Activated CD4-positive, alpha-beta memory T cell treated with anti-CD3 and anti-CD28 coated beads for 36 hours (primary cell): ENCODE measurements around the gene SMYD3. TPM values are rescaled to one million over a fixed set of nuclear protein-coding genes. Genes with fewer than 3 reads are reported as not detected.

Experiments used
- CTCF ChIA-PET: fragments of 350-600 bp; sonication (Branson Sonifier 250); formaldehyde crosslinking; loops from one replicate; lab custom pipeline; 2021; ENCODE audit warnings: antibody characterized with exemption, inconsistent platforms; lab: Charles Lee
- POLR2A ChIA-PET: fragments of 350-600 bp; sonication (Branson Sonifier 250); formaldehyde crosslinking; loops from one replicate; lab custom pipeline; 2021; ENCODE audit warnings: antibody characterized with exemption; lab: Charles Lee
- DNase-seq: peaks from one replicate; pipeline ENCODE4 v3.0.0-alpha.2; 2020
- H3K27ac Mint-ChIP-seq: one replicate; pipeline ENCODE4 v1.8.0; 2021; ENCODE audit warnings: mixed read lengths
- H3K27me3 Mint-ChIP-seq: one replicate; pipeline ENCODE4 v1.8.0; 2021; ENCODE audit warnings: mixed read lengths
- H3K36me3 Mint-ChIP-seq: one replicate; pipeline ENCODE4 v1.8.0; 2021; ENCODE audit warnings: mixed read lengths
- H3K4me1 Mint-ChIP-seq: one replicate; pipeline ENCODE4 v1.8.0; 2021; ENCODE audit warnings: low read depth, mixed read lengths
- H3K4me3 Mint-ChIP-seq: one replicate; pipeline ENCODE4 v1.8.0; 2021; ENCODE audit warnings: mild to moderate bottlenecking, mixed read lengths
- H3K9me3 Mint-ChIP-seq: one replicate; pipeline ENCODE4 v1.8.0; 2021; ENCODE audit warnings: mixed read lengths
- intact Hi-C: fragments of 100-400 bp; cut with micrococcal nuclease; formaldehyde crosslinking; loops from one replicate; pipeline ENCODE4 v1.15.1; 2023
- total RNA-seq, 2 experiments: library from RNA; stranded (reverse); gene quantifications; one replicate each; pipeline ENCODE4 v1.2.3, GENCODE V29; 2021

SMYD3 gene
- total RNA-seq, 2 experiments from 2014 or later, result 16.6 to 20.2 TPM

DNA sequence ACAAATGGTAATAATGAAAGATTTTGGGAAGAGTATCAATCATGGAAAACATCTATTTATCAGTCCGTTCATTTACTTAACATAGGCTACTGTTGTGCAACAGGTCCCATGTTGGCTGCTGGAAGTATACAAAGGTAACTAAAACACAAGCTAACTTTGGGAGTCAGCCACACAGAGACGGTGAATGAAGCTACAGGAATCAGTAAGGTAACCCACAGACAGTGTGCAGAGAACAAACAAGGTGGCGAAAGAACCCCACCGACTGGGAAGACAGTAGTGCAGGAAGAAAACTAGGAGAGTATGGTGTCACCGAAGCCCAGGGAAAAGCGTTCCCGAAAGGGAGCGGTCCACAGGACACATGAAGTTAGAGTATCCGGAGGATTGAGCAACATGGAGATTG lies 342.3 kb downstream of the SMYD3 start:
- no peak for DNase-seq
- intact Hi-C loops, result no loop called here
- Mint-ChIP-seq H3K27me3 (no peaks in the 10 kb centered on the region), H3K4me1 (no peaks in the 10 kb centered on the region), H3K27ac (no peak overlapping the region), H3K36me3 (peaks cover 4% of the 10 kb centered on the region), H3K4me3 (no peak overlapping the region), H3K9me3 (no peaks in the 10 kb centered on the region)
- ChIA-PET POLR2A (no interaction called here), CTCF (no interaction called here)

GRCh38 chr1:246162560-246162959 lies 344.5 kb downstream of the SMYD3 start:
- Mint-ChIP-seq H3K27ac (no peak overlapping the region), H3K4me3 (no peak overlapping the region), H3K36me3 (peaks cover 2% of the 10 kb centered on the region), H3K9me3 (no peaks in the 10 kb centered on the region), H3K27me3 (no peaks in the 10 kb centered on the region), H3K4me1 (peaks cover 3% of the 10 kb centered on the region)
- DNase-seq, result no peak
- ChIA-PET POLR2A (no interaction called here), CTCF (no interaction called here)
- intact Hi-C loops, result no loop called here

- no peaks in the 10 kb centered on the region for H3K9me3 Mint-ChIP-seq
- intact Hi-C loops, result no loop called here
- peaks cover 3% of the 10 kb centered on the region for H3K4me1 Mint-ChIP-seq
- H3K27ac Mint-ChIP-seq, result no peak overlapping the region
- ChIA-PET POLR2A (no interaction called here), CTCF (no interaction called here)
- no peaks in the 10 kb centered on the region for H3K27me3 Mint-ChIP-seq
- DNase-seq, result no peak
- H3K36me3 Mint-ChIP-seq, result no peaks in the 10 kb centered on the region
- no peak overlapping the region for H3K4me3 Mint-ChIP-seq
Observed at GRCh38 chr1:246161626-246162025, 345.5 kb downstream of the SMYD3 start.

DNA sequence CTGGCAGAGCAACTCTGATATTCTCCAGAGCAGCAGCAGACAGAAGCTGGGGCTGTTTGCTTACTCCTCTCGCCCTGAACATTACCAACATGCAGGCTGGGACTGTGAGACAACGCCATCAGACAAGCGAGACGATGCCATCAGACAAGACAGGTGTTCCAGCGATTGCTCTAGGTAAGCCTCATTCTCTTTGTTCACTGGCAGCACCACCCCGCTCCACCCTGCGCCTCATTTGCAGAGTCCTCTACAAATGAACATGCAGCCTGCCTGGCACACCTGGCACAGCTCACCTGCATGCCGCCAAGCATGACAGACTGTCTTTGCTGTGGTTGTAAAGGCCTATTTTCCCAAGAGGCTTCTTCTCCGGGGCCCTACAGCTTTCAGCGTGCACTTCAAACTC lies 346.2 kb downstream of the SMYD3 start:
- Mint-ChIP-seq H3K36me3 (no peaks in the 10 kb centered on the region), H3K27ac (no peak overlapping the region), H3K4me3 (no peak overlapping the region), H3K4me1 (peaks cover 3% of the 10 kb centered on the region), H3K27me3 (no peaks in the 10 kb centered on the region), H3K9me3 (no peaks in the 10 kb centered on the region)
- CTCF ChIA-PET, result no interaction called here
- POLR2A ChIA-PET, result no interaction called here
- intact Hi-C loops, result no loop called here
- DNase-seq, result no peak

DNA sequence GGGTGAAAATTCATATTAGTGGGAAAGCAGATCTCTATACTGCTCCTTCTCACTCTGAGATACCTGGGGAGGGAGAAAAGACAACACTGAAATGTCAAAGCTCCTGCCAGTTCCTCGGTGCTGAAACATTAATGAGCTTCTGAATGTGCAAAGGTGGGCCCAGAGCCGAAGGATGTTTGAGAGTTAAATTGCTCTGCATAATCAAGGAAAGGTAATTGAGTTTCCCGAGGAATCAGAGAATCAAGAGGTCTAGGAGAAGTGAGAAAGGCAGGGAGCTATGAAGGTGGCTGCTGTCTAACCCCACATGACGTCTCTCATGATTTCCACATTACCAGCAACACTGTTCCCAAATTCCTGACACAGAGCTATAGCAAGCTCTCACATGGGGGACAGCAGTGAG lies 346.7 kb downstream of the SMYD3 start:
- CTCF ChIA-PET, result no interaction called here
- Mint-ChIP-seq H3K4me3 (no peak overlapping the region), H3K4me1 (peaks cover 3% of the 10 kb centered on the region), H3K27me3 (no peaks in the 10 kb centered on the region), H3K9me3 (no peaks in the 10 kb centered on the region), H3K27ac (no peak overlapping the region), H3K36me3 (no peaks in the 10 kb centered on the region)
- intact Hi-C loops, result no loop called here
- DNase-seq, result no peak
- POLR2A ChIA-PET, result no interaction called here

- ChIA-PET CTCF (no interaction called here), POLR2A (no interaction called here)
- DNase-seq, result no peak
- Mint-ChIP-seq H3K27ac (no peak overlapping the region), H3K27me3 (no peaks in the 10 kb centered on the region), H3K36me3 (no peaks in the 10 kb centered on the region), H3K4me1 (peaks cover 3% of the 10 kb centered on the region), H3K9me3 (no peaks in the 10 kb centered on the region), H3K4me3 (no peak overlapping the region)
- intact Hi-C loops, result no loop called here
Observed at GRCh38 chr1:246159279-246160227, 347.5 kb downstream of the SMYD3 start.

DNA sequence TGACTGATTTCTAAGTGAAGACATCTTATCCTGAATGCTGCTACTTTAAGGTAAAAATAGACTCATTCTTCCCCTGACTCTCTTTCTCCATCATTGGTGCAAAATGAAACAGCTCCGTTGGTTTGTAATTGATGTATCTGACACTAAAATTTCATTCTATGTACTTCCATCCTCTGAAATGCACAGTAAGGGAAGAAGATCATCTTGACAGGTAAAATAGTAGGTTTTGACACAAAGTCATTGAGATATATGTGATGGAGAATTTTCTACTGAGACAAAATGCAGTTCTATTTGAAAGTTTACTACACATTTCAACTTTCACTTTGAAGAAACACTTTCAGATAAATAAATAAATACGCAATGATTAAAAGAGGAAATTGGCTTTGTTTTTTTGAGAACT lies 348.9 kb downstream of the SMYD3 start:
- Mint-ChIP-seq H3K27ac (no peak overlapping the region), H3K36me3 (no peaks in the 10 kb centered on the region), H3K27me3 (no peaks in the 10 kb centered on the region), H3K4me3 (no peak overlapping the region), H3K9me3 (no peaks in the 10 kb centered on the region), H3K4me1 (peaks cover 3% of the 10 kb centered on the region)
- ChIA-PET POLR2A (no interaction called here), CTCF (no interaction called here)
- DNase-seq, result no peak
- intact Hi-C loops, result no loop called here

GRCh38 chr1:246157516-246157915 lies 349.6 kb downstream of the SMYD3 start:
- H3K4me3 Mint-ChIP-seq, result no peak overlapping the region
- no peak for DNase-seq
- H3K9me3 Mint-ChIP-seq, result no peaks in the 10 kb centered on the region
- no peak overlapping the region for H3K27ac Mint-ChIP-seq
- ChIA-PET POLR2A (no interaction called here), CTCF (no interaction called here)
- peaks cover 3% of the 10 kb centered on the region for H3K4me1 Mint-ChIP-seq
- intact Hi-C loops, result no loop called here
- no peaks in the 10 kb centered on the region for H3K36me3 Mint-ChIP-seq
- no peaks in the 10 kb centered on the region for H3K27me3 Mint-ChIP-seq

DNA sequence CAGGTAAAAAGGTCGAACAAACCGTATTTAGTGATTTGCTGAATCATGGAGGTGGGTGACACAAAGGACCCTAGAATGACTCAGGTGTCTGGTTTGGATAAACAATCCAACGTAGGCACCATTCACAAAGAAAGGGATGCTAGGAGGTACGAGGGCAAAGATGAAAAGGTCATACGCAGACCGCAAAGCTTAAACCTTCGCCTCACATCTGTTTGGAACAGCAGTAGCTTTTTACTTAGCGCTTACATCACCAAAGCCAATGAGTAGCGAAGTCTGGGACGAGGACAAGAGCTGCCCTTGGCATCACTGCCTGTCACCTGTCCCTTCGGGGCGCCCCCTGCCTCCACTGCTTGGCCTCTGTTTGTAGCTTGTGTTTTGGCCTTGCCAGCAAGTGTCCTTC lies 350.2 kb downstream of the SMYD3 start:
- Mint-ChIP-seq H3K36me3 (no peaks in the 10 kb centered on the region), H3K27ac (no peak overlapping the region), H3K4me1 (peaks cover 3% of the 10 kb centered on the region), H3K9me3 (no peaks in the 10 kb centered on the region), H3K4me3 (no peak overlapping the region), H3K27me3 (no peaks in the 10 kb centered on the region)
- intact Hi-C loops, result no loop called here
- CTCF ChIA-PET, result no interaction called here
- no peak for DNase-seq
- POLR2A ChIA-PET, result no interaction called here

- Mint-ChIP-seq H3K9me3 (no peaks in the 10 kb centered on the region), H3K36me3 (peaks cover 2% of the 10 kb centered on the region), H3K4me3 (no peak overlapping the region), H3K27ac (no peak overlapping the region), H3K27me3 (no peaks in the 10 kb centered on the region), H3K4me1 (peaks cover 3% of the 10 kb centered on the region)
- CTCF ChIA-PET, result interaction anchor here (0.6 kb wide), 1 partner anchor 17 kb away, joined by 3 read pairs; no protein-coding TSS in a partner anchor
- intact Hi-C loops, result no loop called here
- no peak for DNase-seq
- POLR2A ChIA-PET, result no interaction called here
Observed at GRCh38 chr1:246155923-246156322, 351.2 kb downstream of the SMYD3 start.

GRCh38 chr1:246153796-246154212 lies 353.3 kb downstream of the SMYD3 start:
- DNase-seq, result no peak
- Mint-ChIP-seq H3K4me1 (peaks cover 3% of the 10 kb centered on the region), H3K27ac (no peak overlapping the region), H3K36me3 (peaks cover 10% of the 10 kb centered on the region), H3K4me3 (no peak overlapping the region), H3K9me3 (peaks cover 2% of the 10 kb centered on the region), H3K27me3 (no peaks in the 10 kb centered on the region)
- ChIA-PET CTCF (no interaction called here), POLR2A (interaction anchor here (0.6 kb wide), 1 partner anchor 252 kb away, joined by 4 read pairs; no protein-coding TSS in a partner anchor)
- intact Hi-C loops, result no loop called here

- CTCF ChIA-PET, result no interaction called here
- no peak overlapping the region for H3K27ac Mint-ChIP-seq
- peaks cover 15% of the 10 kb centered on the region for H3K36me3 Mint-ChIP-seq
- POLR2A ChIA-PET, result no interaction called here
- H3K9me3 Mint-ChIP-seq, result peaks cover 7% of the 10 kb centered on the region
- no peak overlapping the region for H3K4me3 Mint-ChIP-seq
- intact Hi-C loops, result no loop called here
- peaks cover under 1% of the 10 kb centered on the region for H3K4me1 Mint-ChIP-seq
- no peaks in the 10 kb centered on the region for H3K27me3 Mint-ChIP-seq
- DNase-seq, result no peak
Observed at GRCh38 chr1:246152986-246153431, 354.1 kb downstream of the SMYD3 start.
